OCI-LY3 (cell line): ENCODE measurements around the gene ADGRG6.

Experiments used
- EZH2phosphoT487 ChIP-seq: fragments of 200-600 bp; shearing (Covaris generic); IDR thresholded peaks from 2 replicates; pipeline ENCODE4 v1.6.1; 2018; ENCODE audit warnings: antibody characterized with exemption, mixed run types, low read depth
- TF ChIP-seq, protein P1 (sequence below): fragments of 200-600, 300-600 bp; sonication (generic); IDR thresholded peaks from 2 replicates; pipeline ENCODE4 v1.5.1; 2014; ENCODE audit warnings: antibody characterized with exemption, low read length, low read depth

DNA sequence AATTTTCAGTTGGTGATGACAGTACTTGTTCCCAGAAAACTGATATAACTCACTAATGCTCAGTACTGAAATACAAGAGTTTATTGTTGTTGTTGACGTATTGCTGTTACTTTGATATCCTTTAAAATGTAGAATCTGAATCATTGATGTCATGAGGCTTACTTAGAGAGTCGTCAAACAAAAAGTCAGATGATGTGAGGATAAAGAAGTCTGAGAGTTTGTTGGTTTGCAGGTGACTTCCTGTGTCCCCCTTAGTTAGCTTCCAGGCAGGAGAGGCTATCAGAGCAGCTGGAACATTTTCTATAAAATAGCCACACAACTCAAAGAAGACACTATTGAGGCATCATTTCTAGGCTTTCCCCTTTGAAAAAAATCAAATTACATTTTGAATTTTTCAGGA is 97.9 kb downstream of the ADGRG6 start:
- TF ChIP-seq, protein P1, sequence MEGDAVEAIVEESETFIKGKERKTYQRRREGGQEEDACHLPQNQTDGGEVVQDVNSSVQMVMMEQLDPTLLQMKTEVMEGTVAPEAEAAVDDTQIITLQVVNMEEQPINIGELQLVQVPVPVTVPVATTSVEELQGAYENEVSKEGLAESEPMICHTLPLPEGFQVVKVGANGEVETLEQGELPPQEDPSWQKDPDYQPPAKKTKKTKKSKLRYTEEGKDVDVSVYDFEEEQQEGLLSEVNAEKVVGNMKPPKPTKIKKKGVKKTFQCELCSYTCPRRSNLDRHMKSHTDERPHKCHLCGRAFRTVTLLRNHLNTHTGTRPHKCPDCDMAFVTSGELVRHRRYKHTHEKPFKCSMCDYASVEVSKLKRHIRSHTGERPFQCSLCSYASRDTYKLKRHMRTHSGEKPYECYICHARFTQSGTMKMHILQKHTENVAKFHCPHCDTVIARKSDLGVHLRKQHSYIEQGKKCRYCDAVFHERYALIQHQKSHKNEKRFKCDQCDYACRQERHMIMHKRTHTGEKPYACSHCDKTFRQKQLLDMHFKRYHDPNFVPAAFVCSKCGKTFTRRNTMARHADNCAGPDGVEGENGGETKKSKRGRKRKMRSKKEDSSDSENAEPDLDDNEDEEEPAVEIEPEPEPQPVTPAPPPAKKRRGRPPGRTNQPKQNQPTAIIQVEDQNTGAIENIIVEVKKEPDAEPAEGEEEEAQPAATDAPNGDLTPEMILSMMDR, result no peak
- TF ChIP-seq EZH2phosphoT487, result no peak
